Upper lobe of left lung (tissue), 6 donors: ENCODE results near the gene OAS3. TPM values are rescaled to one million over a fixed set of nuclear protein-coding genes. Genes with fewer than 3 reads are reported as not detected.

ENCODE experiments used
- ATAC-seq, 2 donors: fragments of 200-7000 bp; cut with Tn5 transposase; one replicate each; pipeline ENCODE4 v1.9.1; 2022; ENCODE audit warnings: mild to moderate bottlenecking in 2 of 2, moderate library complexity in 2 of 2; ENCODE audit not compliant: low FRiP score in 2 of 2
- DNase-seq, 2 donors: peaks; one replicate each; pipeline ENCODE4 v3.0.0-alpha.2; 2019 to 2020
- H3K27ac ChIP-seq, 4 donors: fragments of 200-600 bp; sonication (generic); one replicate each; pipeline ENCODE4 v1.5.1; 2016 to 2019
- H3K27me3 ChIP-seq, 4 donors: fragments of 200-600 bp; sonication (generic); one replicate each; pipeline ENCODE4 v1.5.1; 2017 to 2019
- H3K36me3 ChIP-seq, 4 donors: fragments of 200-600 bp; sonication (generic); one replicate each; pipeline ENCODE4 v1.5.1; 2016 to 2019
- H3K4me1 ChIP-seq, 4 donors: fragments of 200-600 bp; sonication (generic); one replicate each; pipeline ENCODE4 v1.5.1; 2018 to 2019
- H3K4me3 ChIP-seq, 4 donors: fragments of 200-600 bp; sonication (generic); one replicate each; pipeline ENCODE4 v1.5.1; 2017 to 2019; ENCODE audit warnings: mild to moderate bottlenecking in 2 of 4, moderate library complexity in 1 of 4
- H3K9me3 ChIP-seq, 4 donors: fragments of 200-600 bp; sonication (generic); one replicate each; pipeline ENCODE4 v1.5.1; 2018 to 2019
- EP300 ChIP-seq, 4 donors: sonication (generic); formaldehyde crosslinking; IDR thresholded peaks; one replicate each; pipeline ENCODE4 v1.5.1; 2017; ENCODE audit warnings: antibody characterized with exemption in 4 of 4, control low read depth in 2 of 4
- POLR2A ChIP-seq, 4 donors: fragments of 450-650 bp; IDR thresholded peaks; one replicate each; pipeline ENCODE4 v1.5.1; 2016 to 2017; ENCODE audit warnings: antibody characterized with exemption in 4 of 4, mild to moderate bottlenecking in 2 of 4
- POLR2AphosphoS5 ChIP-seq, 2 donors: sonication (generic); formaldehyde crosslinking; IDR thresholded peaks; one replicate each; pipeline ENCODE4 v1.5.1; 2017; ENCODE audit warnings: antibody characterized with exemption in 2 of 2
- WGBS, 2 donors: methylation state at CpG; one replicate each; pipeline ENCODE4 v1.1.5; 2017 to 2018; 5-methylcytosine and 5-hydroxymethylcytosine counted together
- total RNA-seq, 6 donors: library from RNA; depleted of rRNA in 4 of 6; stranded (reverse); fragments of >200 nt in 4 of 6; gene quantifications; one replicate each; pipeline versions ENCODE4 v1.1.0 to v1.2.1, GENCODE V29; 2016 to 2021
- TF ChIP-seq, protein P1 (sequence below), 6 experiments: fragments of 450-650 bp in 4 of 6; fragments of 200-600 bp in 2 of 6; sonication (generic) in 2 of 6; IDR thresholded peaks; one replicate each; pipeline ENCODE4 v1.5.1; 2016 to 2019; ENCODE audit warnings: antibody characterized with exemption in 6 of 6
- donor health status: DM: no; HTN: no; CAD: no; lungs with moderate emphysema.
- donor health status: DM: no; HTN: yes; CAD: no; lungs with severe emphysema.

Gene OAS3
- total RNA-seq, 6 donors from 2014 or later, result 15.3 to 61.9 (median 28.8) TPM

- H3K4me3 ChIP-seq, result no peak overlapping the region
- no peak for DNase-seq
- no peak for ATAC-seq
- no peak overlapping the region for H3K27ac ChIP-seq
- TF ChIP-seq EP300 (IDR thresholded peaks at IDR 0.05) (no peak), POLR2AphosphoS5 (IDR thresholded peaks at IDR 0.05) (no peak), POLR2A (IDR thresholded peaks at IDR 0.05) (no peak)
- TF ChIP-seq, protein P1, sequence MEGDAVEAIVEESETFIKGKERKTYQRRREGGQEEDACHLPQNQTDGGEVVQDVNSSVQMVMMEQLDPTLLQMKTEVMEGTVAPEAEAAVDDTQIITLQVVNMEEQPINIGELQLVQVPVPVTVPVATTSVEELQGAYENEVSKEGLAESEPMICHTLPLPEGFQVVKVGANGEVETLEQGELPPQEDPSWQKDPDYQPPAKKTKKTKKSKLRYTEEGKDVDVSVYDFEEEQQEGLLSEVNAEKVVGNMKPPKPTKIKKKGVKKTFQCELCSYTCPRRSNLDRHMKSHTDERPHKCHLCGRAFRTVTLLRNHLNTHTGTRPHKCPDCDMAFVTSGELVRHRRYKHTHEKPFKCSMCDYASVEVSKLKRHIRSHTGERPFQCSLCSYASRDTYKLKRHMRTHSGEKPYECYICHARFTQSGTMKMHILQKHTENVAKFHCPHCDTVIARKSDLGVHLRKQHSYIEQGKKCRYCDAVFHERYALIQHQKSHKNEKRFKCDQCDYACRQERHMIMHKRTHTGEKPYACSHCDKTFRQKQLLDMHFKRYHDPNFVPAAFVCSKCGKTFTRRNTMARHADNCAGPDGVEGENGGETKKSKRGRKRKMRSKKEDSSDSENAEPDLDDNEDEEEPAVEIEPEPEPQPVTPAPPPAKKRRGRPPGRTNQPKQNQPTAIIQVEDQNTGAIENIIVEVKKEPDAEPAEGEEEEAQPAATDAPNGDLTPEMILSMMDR (IDR thresholded peaks at IDR 0.05), result no peak
- H3K4me1 ChIP-seq, result no peaks in the 10 kb centered on the region
- no peaks in the 10 kb centered on the region for H3K27me3 ChIP-seq
- no peaks in the 10 kb centered on the region for H3K36me3 ChIP-seq
- no peaks in the 10 kb centered on the region for H3K9me3 ChIP-seq
- 47 to 100% methylated on average over 1 to 2 of the region's 2 CpGs for WGBS, 2 donors
These were observed 10.3 kb upstream of the OAS3 start for GRCh38 chr12:112927925-112928324.

- no peak for DNase-seq
- 100% methylated on average over 1 of the region's 1 CpG for WGBS, 2 donors
- no peak for TF ChIP-seq EP300 (IDR thresholded peaks at IDR 0.05)
- TF ChIP-seq, protein P1 (IDR thresholded peaks at IDR 0.05), result no peak
- TF ChIP-seq POLR2AphosphoS5 (IDR thresholded peaks at IDR 0.05), result no peak
- no peak for TF ChIP-seq POLR2A (IDR thresholded peaks at IDR 0.05)
These were observed 9.3 kb upstream of the OAS3 start for GRCh38 chr12:112928978-112929377.

GRCh38 chr12:112929715-112930114 lies 8.6 kb upstream of the OAS3 start:
- H3K27me3 ChIP-seq, result no peaks in the 10 kb centered on the region
- DNase-seq (no peak), ATAC-seq (no peak)
- no peaks in the 10 kb centered on the region for H3K4me1 ChIP-seq
- WGBS, 2 donors, result 93 to 97% methylated on average over 3 of the region's 3 CpGs
- H3K4me3 ChIP-seq, result no peak overlapping the region
- H3K27ac ChIP-seq, result no peak overlapping the region
- TF ChIP-seq, protein P1 (IDR thresholded peaks at IDR 0.05), result no peak
- no peak for TF ChIP-seq POLR2AphosphoS5 (IDR thresholded peaks at IDR 0.05)
- TF ChIP-seq EP300 (IDR thresholded peaks at IDR 0.05), result no peak
- TF ChIP-seq POLR2A (IDR thresholded peaks at IDR 0.05), result no peak
- H3K9me3 ChIP-seq, result no peaks in the 10 kb centered on the region
- H3K36me3 ChIP-seq, result no peaks in the 10 kb centered on the region

More at GRCh38 chr12:112928978-112929377, 9.3 kb upstream of the OAS3 start:
- no peak for ATAC-seq
- H3K4me1 ChIP-seq, result no peaks in the 10 kb centered on the region
- H3K9me3 ChIP-seq, result no peaks in the 10 kb centered on the region
- H3K27ac ChIP-seq, result no peak overlapping the region
- no peak overlapping the region for H3K4me3 ChIP-seq
- no peaks in the 10 kb centered on the region for H3K36me3 ChIP-seq
- H3K27me3 ChIP-seq, result no peaks in the 10 kb centered on the region

GRCh38 chr12:112930350-112930749 lies 7.9 kb upstream of the OAS3 start:
- 93 to 100% methylated on average over 2 of the region's 2 CpGs for WGBS, 2 donors
- H3K27me3 ChIP-seq, result no peaks in the 10 kb centered on the region
- H3K4me1 ChIP-seq, result no peaks in the 10 kb centered on the region
- no peaks in the 10 kb centered on the region for H3K9me3 ChIP-seq
- no peak for TF ChIP-seq POLR2A (IDR thresholded peaks at IDR 0.05)
- no peak for TF ChIP-seq POLR2AphosphoS5 (IDR thresholded peaks at IDR 0.05)
- no peak for TF ChIP-seq EP300 (IDR thresholded peaks at IDR 0.05)
- TF ChIP-seq, protein P1 (IDR thresholded peaks at IDR 0.05), result no peak
- ATAC-seq, result no peak
- no peak overlapping the region for H3K27ac ChIP-seq
- no peak overlapping the region for H3K4me3 ChIP-seq
- H3K36me3 ChIP-seq, result no peaks in the 10 kb centered on the region
- DNase-seq, result no peak

- no peak overlapping the region for H3K4me3 ChIP-seq
- 75 to 78% methylated on average over 6 of the region's 6 CpGs for WGBS, 2 donors
- ATAC-seq (no peak), DNase-seq (no peak)
- H3K27me3 ChIP-seq, result no peaks in the 10 kb centered on the region
- H3K27ac ChIP-seq, result no peak overlapping the region
- peaks cover 0 to 5% (median 0%) of the 10 kb centered on the region in 4 donors for H3K4me1 ChIP-seq
- no peaks in the 10 kb centered on the region for H3K36me3 ChIP-seq
- no peaks in the 10 kb centered on the region for H3K9me3 ChIP-seq
- TF ChIP-seq POLR2AphosphoS5 (IDR thresholded peaks at IDR 0.05), result no peak
- TF ChIP-seq EP300 (IDR thresholded peaks at IDR 0.05), result no peak
- TF ChIP-seq, protein P1 (IDR thresholded peaks at IDR 0.05), result no peak
- no peak for TF ChIP-seq POLR2A (IDR thresholded peaks at IDR 0.05)
These were observed 5.7 kb upstream of the OAS3 start for GRCh38 chr12:112932485-112933128.
